ENCODE results near the gene KAT14.
"Not testable (repeated sequence)": the region's sequence is repeated elsewhere in the genome, so short reads cannot be mapped to it uniquely, and the experiment has no call there.

The KAT14 gene

GRCh38 chr20:18164356-18164755 lies 26.7 kb downstream of the KAT14 start:
- no peak for DNase-seq (ENCODE audit: low spot score)

GRCh38 chr20:18165553-18165952 lies 27.9 kb downstream of the KAT14 start:
- DNase-seq (ENCODE audit: low spot score): no peak

GRCh38 chr20:18166241-18166881 lies 28.7 kb downstream of the KAT14 start:
- DNase-seq (ENCODE audit: low spot score): no peak

- DNase-seq (ENCODE audit: low spot score): no peak
Measured at GRCh38 chr20:18166950-18167349, 29.3 kb downstream of the KAT14 start.

- no peak for DNase-seq (ENCODE audit: low spot score)
Measured at GRCh38 chr20:18172379-18172778, 34.7 kb downstream of the KAT14 start.

GRCh38 chr20:18174906-18175683 lies 37.4 kb downstream of the KAT14 start:
- no peak for DNase-seq (ENCODE audit: low spot score)

- DNase-seq (ENCODE audit: low spot score): no peak
Measured at GRCh38 chr20:18176318-18176785, 38.7 kb downstream of the KAT14 start.

GRCh38 chr20:18180366-18180765 lies 42.7 kb downstream of the KAT14 start:
- DNase-seq (ENCODE audit: low spot score): not testable (repeated sequence)

- no peak for DNase-seq (ENCODE audit: low spot score)
Measured at GRCh38 chr20:18180815-18181214, 43.2 kb downstream of the KAT14 start.

- DNase-seq (ENCODE audit: low spot score): no peak
Measured at GRCh38 chr20:18187020-18187419, 49.4 kb downstream of the KAT14 start.

- no peak for DNase-seq (ENCODE audit: low spot score)
Measured at GRCh38 chr20:18188434-18188833, 50.8 kb downstream of the KAT14 start.

- no peak for DNase-seq (ENCODE audit: low spot score)
Measured at GRCh38 chr20:18190338-18191233, 52.9 kb downstream of the KAT14 start.

GRCh38 chr20:18191306-18191705 lies 53.6 kb downstream of the KAT14 start:
- DNase-seq (ENCODE audit: low spot score): no peak

- DNase-seq (ENCODE audit: low spot score): not testable (repeated sequence)
Measured at GRCh38 chr20:18194461-18194860, 56.8 kb downstream of the KAT14 start.

GRCh38 chr20:18195931-18196330 lies 58.3 kb downstream of the KAT14 start:
- DNase-seq (ENCODE audit: low spot score): no peak

- no peak for DNase-seq (ENCODE audit: low spot score)
Measured at GRCh38 chr20:18197382-18198070, 59.9 kb downstream of the KAT14 start.

GRCh38 chr20:18202966-18203365 lies 65.3 kb downstream of the KAT14 start:
- no peak for DNase-seq (ENCODE audit: low spot score)

- not testable (repeated sequence) for DNase-seq (ENCODE audit: low spot score)
Measured at GRCh38 chr20:18203700-18204099, 66.0 kb downstream of the KAT14 start.

- DNase-seq (ENCODE audit: low spot score): no peak
Measured at GRCh38 chr20:18213002-18213401, 75.3 kb downstream of the KAT14 start.

GRCh38 chr20:18215566-18215965 lies 77.9 kb downstream of the KAT14 start:
- DNase-seq (ENCODE audit: low spot score): no peak

- DNase-seq (ENCODE audit: low spot score): no peak
Measured at GRCh38 chr20:18218280-18218679, 80.6 kb downstream of the KAT14 start.

GRCh38 chr20:18223409-18223808 lies 85.7 kb downstream of the KAT14 start:
- DNase-seq (ENCODE audit: low spot score): no peak
